NCI-H1694 treated with DMSO at 0.1 percent for 48 hours (cell line): ENCODE measurements around the gene ABR.

Source experiments
- DNase-seq: peaks from one replicate; lab custom pipeline; 2025; lab: John Stamatoyannopoulos, UW

Gene ABR

DNA sequence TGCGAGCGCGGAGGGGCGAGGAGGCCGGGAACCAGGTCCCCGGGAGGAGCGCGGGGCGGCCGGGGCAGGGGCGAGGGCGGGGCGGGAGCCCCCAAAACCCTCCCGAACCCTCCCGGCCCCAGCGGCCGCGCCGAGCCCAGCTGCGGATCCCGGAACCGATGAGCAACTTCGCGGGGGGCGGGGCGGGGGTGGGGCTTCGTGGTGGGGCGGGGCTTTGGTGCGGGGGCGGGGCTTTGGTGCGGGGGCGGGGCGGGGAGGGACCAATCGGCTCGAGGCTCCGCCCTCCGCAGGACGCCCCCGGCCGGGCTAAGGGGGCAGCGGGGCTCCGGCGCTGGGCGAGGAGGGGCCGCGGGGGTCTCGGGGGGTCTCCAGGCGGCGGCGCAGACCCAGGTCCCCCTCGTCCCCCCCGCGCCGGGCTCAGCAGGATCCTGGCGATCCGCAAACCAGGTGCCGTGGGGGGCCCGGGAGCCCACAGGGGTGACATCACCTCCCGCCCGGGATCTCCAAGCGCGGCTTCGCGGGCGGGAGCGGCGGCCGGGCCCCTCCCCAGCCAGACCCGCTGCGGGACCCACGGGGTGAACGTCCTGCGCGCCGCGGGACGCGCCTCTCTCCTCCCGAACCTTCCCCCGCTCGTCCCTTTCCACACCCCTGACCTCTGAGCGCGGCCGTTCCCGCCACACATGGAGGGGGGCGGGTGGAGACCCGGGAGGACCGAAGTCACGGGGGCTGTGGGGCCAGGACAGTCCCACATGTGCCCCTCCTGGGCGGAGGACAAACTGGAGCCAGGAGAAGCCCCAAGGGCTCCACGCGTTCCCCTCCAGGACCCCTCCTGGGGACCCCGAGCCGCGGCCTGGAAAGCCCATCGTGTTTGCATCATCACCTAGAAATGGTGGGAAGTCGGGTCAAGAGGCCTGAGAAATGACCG is at the start of gene ABR:
TSS of gene ABR (minus strand) at position 164 of the 925 bp plus-strand sequence. CDS start 254 bp downstream, outside the sequence.
- DNase-seq, result no peak

DNA sequence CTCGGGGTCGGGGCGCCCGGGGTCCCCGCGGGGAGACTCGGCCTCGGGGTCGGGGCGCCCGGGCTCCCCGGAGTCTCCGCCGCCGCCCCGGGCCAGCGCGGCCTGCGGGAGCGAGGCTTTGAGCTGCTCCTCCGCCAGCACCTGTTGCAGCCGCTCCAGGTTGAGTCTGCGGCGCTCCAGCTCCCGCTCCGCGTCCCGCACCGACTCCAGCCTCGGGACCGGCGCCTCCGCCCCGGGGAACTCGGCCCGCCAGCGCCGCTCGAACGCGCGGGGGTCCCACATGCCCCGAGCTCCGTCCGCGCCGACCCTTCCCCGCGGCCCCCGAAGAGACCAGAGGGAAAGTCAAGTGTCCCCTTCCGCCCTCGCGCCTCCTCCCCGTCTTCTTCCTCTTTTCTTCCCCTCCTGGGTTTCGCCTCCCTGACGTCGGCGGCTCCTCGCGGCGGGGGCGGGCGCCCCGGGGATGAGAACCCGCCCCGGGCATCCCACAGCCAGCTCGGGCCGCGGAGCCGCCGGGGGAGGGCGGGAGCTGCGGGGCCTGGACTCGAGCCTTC is 49.6 kb upstream of the ABR start:
- DNase-seq, result no peak

DNA sequence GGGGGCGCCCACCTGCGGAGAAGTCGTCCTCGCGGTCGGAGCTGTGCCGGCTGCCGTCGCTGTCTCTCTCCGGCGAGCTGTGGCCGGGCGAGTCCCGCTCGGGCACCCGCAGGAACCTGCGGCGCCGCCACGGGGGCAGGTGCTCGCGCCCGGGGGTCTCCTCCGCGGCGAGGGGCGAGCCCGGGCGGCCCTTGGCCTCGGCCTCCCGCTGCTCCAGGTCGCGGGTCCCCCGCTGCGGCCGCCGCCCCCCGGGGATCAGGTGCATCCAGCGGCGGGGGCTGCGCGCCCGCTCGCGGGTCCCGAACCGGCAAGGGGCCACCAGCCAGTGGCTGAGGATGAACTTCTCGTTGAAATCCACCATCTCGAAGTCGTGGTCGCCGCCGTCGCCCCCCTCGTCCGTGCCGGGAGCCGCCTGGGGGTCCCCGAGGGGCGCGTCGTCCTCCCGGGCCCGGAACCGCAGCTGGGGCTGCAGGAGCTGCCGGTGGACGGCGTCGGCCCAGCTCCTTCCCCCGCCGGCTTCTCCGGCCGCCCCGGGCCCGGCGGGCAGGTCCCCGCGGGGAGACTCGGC is 49.1 kb upstream of the ABR start:
- DNase-seq, result no peak

DNA sequence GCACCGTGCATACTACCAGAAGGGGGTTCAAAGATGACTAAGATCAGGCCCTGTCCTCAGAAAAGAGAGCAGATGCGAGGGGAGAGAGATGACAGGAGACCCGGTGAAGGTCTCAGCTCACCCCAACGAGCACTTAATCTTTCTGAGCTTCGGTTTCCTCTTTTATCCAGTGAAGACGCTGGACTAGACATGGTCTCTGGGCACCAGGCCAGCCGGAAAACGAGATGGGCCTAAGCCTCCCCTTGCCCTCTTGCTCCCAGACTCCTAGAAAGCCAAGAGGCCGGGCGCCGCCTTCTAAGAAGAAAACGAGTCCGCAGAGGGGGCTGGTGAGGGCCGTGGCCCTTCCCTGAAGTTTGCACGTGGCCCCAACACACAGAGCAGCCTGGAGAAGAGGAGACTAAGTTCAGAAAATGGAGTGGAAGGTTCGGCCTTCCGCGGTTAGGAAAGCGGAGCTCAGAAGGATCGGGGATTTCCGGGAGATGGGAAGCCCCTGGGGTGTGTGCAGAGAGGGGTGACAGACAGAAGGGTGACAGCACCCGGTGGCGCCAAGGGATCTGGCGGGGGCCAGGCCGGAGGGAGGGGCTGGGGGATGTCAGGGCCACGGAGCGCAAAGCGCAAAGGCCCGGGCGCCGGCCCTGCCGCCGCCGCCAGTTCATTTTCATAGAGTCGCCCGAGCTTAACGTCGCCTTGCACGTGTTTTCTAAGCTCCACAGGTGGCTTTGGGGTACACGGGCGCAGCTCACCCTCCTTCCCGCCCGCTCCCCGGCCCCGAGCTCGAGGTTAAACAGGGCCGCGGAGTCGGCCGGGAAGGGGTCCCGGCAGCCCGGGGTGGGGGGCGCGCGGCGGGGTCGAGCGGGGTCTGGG is 48.4 kb upstream of the ABR start:
- no peak for DNase-seq

DNA sequence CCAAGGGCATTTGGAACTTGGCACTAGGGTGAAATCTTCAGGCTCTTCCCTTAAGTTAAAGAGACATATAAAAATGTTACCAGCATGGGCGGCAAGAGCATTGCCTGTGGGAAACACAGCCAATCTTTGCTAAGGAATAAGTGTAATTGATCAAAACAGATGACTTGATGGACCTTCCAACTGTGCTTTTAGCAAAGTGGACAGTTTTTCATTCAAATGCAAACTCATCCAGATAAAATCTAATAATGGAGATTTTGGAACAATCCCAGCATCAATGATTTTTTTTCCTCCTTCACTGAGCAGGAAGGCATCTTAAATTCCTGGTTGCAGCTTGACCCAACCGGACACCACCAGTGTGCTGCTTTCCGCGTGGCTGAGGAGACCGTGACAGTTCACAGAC is 47.6 kb upstream of the ABR start:
- DNase-seq, result no peak

DNA sequence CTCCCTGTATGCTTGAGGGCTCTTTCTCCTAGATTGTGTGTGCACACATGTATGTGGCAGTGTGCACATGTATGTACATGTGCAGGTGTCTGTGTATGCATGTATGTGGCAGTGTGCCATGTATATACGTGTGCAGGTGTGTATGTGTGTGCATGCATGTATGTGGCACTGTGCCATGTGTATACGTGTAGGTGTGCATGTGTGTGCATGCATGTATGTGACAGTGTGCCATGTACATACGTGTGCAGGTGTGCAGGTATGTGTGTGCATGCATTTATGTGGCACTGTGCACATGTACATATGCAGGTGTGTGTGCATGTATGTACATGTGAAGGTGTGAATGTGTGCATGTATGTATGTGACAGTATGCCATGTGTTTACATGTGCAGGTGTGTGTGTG is 46.5 kb upstream of the ABR start:
- DNase-seq, result no peak

DNA sequence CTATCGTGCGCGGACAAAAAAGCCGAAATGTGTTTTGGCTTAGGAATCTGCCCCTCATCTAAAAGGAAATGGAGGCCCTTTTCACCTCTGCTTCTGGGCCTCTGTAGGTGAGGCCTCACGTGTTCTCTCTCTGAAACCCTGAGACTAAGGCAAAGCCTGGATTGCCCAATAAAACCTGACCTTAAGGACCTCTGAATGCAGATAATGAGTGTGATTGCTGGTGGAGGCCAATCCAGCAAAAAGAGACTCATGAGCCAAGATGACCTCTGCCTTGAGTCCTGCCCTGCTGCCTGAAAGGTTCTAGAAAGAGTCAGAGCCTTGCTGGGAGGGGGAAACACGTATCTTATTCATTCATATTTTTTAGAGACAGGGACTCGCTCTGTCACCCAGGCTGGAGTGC is 44.5 kb upstream of the ABR start:
- no peak for DNase-seq

DNA sequence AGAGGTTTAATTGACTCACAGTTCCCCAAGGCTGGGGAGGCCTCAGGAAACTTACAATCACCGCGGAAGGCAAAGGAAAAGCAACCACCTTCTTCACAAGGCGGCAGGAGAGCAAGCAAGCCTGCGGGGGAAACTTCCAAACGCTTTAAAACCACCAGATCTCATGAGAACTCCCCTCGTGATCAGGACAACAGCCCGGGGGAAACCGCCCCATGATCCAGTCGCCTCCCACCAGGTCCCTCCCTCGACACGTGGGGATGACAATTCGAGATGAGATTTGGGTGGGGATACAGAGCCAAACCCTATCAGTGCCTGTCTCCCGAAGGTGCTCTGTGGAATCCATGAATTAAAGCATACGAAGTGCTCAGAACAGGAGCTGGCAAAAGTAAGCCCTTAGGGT is 43.9 kb upstream of the ABR start:
- DNase-seq, result no peak

DNA sequence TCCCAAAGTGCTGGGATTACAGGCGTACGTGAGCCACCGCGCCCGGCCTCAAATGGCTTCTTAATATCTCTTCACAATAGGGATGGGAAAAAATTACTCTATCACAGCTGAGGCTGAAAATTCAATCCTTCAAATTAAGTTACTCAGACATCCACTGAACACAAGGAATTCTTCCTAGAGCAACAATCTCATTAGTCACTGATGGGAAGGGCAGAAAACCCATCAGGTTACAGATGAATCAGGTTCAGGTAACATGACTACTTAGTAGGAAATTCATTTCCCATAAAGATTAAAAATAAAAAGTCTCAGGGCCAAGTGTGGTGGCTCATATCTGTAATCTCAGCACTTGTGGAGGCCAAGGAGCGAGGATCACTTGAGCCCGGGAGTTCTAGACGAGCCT is 42.5 kb upstream of the ABR start:
- DNase-seq, result no peak

DNA sequence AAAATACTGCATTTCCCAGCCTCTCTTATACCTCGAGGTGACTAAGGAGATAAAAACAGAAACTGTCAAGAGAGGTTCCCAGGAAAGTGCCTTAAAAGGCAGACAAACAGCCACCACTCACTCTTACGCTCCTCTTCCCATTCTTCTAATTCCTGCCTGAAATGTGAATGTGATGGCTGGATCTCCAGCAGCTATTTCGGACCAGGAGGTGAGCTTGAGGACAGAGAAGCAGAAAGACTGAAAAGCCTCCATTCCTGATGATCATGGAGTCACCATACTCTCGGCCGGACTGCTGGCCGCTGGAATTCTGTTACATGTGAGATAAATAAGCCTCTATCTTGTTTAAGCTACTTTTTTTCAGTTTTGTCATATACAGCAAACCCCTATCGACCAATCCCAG is 41.4 kb upstream of the ABR start:
- no peak for DNase-seq

DNA sequence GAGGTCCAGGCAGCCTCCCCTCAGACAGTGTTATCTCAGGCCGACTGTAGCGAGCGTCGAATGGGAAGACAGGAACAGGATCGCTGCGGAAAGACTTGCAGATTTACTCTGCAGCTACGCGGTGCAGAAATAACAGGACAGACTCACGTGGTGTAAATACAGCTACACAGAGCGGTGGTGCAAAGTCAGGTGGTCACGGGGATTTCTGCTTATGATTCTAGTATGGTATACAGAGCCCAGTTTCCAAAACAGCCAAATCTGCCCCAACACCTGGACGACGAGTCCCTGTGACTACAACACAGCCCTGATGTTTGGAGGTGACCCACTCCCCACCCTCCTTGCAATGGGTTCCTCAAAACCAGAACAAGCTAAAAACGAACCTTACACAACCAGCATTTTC is 40.6 kb upstream of the ABR start:
- DNase-seq, result no peak

DNA sequence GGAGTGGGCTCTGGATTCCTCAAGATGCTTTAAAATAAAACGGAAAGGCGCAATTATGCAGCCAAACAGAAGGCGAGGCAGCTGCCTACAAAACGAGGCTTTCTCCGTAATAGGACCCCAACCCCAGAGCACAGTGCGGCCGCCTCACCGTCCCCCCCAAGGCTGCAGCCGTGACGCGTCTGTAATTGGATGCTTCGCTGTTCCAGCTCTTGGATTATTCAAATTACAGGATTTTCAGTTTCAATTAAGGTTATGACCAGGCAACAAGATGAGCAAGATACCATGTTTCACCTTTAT is 37.3 kb upstream of the ABR start:
- no peak for DNase-seq

DNA sequence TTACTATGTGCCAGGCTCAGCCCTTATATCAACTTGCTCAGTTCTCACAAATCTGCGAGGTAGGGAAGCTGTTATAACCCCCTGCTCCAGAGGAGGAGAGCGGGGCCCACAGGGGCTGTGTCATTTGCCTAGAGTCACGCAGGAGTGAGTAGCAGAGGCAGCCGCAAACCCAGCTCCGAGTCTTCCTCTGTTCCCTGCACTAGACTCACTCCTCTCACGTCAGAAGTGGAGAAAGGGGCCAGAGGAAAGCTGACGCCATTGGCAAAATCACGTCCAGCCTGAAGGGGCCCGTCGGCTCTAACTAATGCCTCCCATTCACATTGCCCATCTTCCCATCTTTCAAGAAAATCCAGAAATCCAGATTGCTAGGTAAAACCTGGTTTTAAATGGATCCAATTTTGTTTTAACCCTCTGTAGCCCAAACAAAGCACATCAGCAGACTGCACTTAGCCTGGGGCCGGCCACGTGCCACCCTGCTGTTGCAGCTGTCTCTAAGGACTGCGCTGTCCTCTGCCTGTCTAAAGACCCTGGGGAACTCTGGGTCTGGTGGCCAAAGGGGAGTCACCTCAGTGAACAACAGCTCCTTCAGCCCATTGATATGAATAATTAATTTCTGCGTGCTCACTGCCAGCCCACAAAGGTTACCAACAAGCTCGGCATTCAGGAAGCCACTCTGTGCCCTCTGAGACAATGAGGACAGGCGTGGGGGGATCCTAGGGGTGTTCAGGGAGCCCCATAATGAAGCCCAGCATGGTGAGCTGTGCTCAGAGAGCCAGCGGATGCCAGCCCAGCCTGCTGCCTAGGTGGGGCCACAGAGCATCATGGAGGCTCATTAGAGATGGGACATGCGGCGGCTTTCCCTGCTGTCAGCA is 36.7 kb upstream of the ABR start:
- no peak for DNase-seq

DNA sequence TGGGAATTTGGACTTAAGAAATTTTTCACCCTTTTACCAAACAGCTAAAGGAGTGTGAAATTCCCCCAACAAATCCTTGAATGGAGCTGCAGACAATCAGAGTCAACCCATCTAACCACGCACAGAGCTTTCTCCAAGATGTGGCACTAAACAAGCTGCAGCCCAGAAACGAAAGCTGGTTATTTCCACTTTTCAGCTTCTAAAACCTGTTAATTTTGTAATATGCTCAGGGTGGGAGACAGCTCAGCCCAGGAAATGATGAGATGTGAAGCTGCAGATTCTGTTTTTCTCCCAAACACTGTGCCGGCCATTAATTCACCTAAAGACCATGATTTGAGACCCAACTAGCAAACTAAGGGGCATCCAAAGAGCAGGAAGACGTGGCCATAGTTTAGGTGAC is 33.2 kb upstream of the ABR start:
- no peak for DNase-seq

DNA sequence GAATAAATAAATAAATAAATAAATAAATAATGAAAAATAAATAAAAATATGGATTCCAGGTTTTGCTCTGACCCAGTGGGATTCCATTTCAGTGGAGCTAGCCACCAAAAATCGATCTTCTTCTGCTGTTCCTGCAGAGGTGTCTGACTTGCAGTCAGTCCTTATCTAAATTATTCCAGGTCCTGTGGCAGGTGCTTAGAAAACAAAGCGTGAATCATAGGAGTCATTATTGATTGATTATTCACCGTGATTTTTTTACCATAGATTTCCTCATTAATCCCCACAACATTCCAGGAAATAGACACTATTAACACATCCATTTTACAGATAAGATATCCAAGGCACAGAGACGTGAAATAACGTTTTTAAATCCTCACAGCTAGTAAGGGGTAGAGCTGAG is 31.5 kb upstream of the ABR start:
- DNase-seq, result no peak

DNA sequence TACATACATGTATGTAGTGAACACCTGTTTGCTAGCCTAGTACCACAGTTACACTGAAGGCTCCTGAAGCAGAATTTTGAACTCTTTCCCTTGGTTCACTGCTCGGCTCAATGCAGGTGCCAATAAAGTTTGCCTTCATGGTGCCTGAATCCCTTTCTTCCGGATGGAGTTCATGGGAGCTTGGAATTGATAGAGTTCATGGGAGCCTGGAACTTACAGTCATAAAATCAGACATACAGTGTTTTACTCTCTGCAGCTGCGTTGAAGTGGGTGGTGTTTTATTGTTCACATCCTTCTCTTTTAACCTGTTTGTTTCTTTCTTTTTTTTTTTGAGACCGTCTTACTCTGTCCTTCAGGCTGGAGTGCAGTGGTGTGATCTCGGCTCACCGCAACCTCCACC is 29.2 kb upstream of the ABR start:
- no peak for DNase-seq

DNA sequence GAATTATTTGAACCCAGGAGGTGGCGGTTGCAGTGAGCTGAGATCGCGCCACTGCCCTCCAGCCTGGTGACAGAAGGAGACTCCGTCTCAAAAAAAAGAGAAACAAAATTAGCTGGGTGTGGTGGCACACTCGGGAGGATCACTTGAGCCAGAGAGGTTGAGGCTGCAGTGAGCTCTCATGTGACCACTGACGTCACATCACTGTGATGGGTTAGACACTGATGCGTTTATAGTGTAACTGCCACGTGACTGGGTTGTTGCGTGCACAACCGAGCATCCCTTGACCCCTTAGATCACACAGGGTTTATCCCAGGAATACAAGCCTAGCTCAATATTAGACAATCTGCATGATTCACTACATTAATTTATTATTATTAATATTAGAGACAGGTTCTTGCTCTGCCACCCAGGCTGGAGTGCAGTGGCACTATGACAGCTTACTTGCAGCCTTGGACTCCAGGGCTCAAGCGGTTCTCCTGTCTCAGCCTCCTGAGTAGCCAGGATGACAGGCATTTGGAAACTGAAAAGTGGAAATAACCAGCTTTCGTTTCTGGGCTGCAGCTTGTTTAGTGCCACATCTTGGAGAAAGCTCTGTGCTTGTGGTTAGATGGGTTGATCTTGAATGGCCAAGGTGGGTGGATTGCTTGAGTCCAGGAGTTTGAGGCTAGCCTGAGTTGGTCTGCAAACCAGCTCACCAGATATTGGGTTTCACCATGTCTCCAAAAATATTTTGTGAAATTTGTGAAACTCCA is 26.4 kb upstream of the ABR start:
- no peak for DNase-seq

DNA sequence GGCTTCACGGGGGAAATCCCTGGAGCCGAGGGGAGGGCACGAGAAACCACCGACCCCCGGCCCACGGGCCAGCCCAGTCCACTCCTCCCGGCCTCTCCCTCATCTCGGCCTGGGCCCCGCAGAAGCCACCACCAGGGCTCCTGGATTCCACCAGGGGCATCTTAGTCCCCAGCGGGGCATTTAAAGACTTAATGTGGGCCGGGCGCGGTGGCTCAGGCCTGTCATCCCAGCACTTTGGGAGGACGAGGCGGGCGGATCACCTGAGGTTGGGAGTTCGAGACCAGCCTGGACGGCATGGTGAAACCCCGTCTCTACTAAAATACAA is 24.1 kb upstream of the ABR start:
- DNase-seq, result no peak

DNA sequence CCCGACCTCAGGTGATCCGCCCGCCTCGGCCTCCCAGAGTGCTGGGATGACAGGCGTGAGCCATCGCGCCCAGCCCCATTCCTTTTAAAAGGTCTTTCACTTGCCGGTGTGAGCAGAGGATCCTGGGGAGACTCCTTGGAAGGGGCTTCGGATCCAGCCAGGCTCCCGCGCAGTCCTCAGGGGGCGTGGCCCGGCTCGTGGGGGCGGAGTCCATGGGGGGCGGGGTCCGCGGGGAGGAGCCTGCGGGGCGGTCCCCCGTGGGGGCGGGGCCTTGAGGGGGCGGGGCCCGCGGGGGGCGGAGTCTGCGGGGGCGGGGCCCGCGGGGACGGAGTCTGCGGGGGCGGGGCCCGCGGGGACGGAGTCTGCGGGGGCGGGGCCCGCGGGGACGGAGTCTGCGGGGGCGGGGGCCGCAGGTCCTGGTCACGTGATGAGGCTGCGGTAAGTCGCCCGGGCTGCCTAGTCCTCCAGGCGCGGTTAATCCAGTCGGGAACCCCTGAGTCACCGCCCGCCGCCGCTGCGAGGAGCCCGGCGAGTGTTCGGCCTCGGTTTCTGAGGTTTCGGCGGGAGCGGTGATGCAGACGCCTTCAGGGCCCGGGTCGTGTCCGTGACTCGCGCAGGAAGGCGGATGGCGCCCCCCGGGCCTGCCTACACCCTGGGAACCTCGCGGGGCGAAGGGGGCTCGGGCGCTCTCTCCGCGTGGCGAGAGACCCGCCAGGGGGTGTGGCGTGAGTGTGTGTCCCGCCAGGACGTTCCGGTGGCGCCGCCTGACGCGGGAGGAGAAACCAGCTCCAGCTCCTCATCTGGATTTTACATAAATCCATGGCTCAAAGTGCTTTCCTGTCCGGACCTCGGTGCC is 23.6 kb upstream of the ABR start:
- no peak for DNase-seq

DNA sequence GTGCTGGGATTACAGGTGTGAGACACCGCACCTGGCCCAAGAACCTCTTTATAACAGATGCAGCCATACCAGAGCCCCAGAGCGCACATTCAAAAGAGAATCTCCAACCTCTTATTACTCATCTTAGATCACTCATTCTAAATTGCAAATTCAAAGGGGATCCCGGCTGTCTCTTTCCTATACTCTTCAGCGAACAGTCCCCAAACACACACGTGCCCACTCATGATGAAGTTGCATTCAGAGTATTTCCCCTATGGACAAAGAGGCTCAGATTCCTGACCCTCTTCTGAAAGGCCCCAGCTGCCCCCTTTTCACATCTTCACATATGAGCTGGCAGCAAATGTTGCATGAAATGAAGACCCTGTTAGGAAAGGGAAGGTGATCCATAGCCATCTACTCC is 22.5 kb upstream of the ABR start:
- DNase-seq, result no peak
